HepG2 (cell line): ENCODE results near the gene DUS1L. TPM values are rescaled to one million over a fixed set of nuclear protein-coding genes. Genes with fewer than 3 reads are reported as not detected.

Source experiments
- ATM ChIP-seq: fragments of 450-650 bp; IDR thresholded peaks from 2 replicates; pipeline ENCODE4 v1.7.1; 2017; ENCODE audit warnings: mild to moderate bottlenecking, borderline replicate concordance
- EEA1 ChIP-seq: sonication (generic); formaldehyde crosslinking; IDR thresholded peaks from 2 replicates; pipeline ENCODE4 v1.5.1; 2020; ENCODE audit warnings: mild to moderate bottlenecking, missing genetic modification reagents, borderline replicate concordance
- GLMP ChIP-seq: sonication (generic); formaldehyde crosslinking; IDR thresholded peaks from 2 replicates; pipeline ENCODE4 v1.9.0; 2021; ENCODE audit warnings: missing genetic modification reagents, mild to moderate bottlenecking, borderline replicate concordance
- MEF2D ChIP-seq: sonication (generic); formaldehyde crosslinking; IDR thresholded peaks from 2 replicates; pipeline ENCODE4 v1.5.1; 2020; ENCODE audit warnings: mild to moderate bottlenecking, missing genetic modification reagents
- MIER3 ChIP-seq: IDR thresholded peaks from 2 replicates; pipeline ENCODE4 v1.6.1; 2016; ENCODE audit warnings: missing compliant biosample characterization, borderline replicate concordance
- NCOA2 ChIP-seq: sonication (generic); formaldehyde crosslinking; IDR thresholded peaks from 2 replicates; pipeline ENCODE4 v1.8.0; 2022; ENCODE audit warnings: inconsistent platforms
- ONECUT2 ChIP-seq: sonication (generic); formaldehyde crosslinking; IDR thresholded peaks from 2 replicates; pipeline ENCODE4 v1.4.0; 2020; ENCODE audit warnings: missing genetic modification reagents
- SIX4 ChIP-seq: sonication (generic); formaldehyde crosslinking; IDR thresholded peaks from 2 replicates; pipeline ENCODE4 v1.4.0; 2020; ENCODE audit warnings: missing genetic modification reagents
- TAF15 ChIP-seq: fragments of 200-400 bp; formaldehyde crosslinking; IDR thresholded peaks from one replicate; pipeline ENCODE4 v1.6.1; 2018; ENCODE audit warnings: mild to moderate bottlenecking, low read depth, low read length; ENCODE audit not compliant: poor library complexity, severe bottlenecking
- TFE3 ChIP-seq: IDR thresholded peaks from 2 replicates; pipeline ENCODE4 v1.6.1; 2016
- ZBTB21 ChIP-seq: sonication (generic); formaldehyde crosslinking; IDR thresholded peaks from 2 replicates; pipeline ENCODE4 v1.4.0; 2020; ENCODE audit warnings: missing genetic modification reagents
- ZEB1 ChIP-seq: IDR thresholded peaks from 2 replicates; pipeline ENCODE4 v1.6.1; 2012; ENCODE audit warnings: mild to moderate bottlenecking, low read depth, inconsistent platforms; ENCODE audit not compliant: insufficient replicate concordance
- ZNF143 ChIP-seq: sonication (generic); formaldehyde crosslinking; IDR thresholded peaks from 2 replicates; pipeline ENCODE4 v1.4.0; 2020; ENCODE audit warnings: missing genetic modification reagents
- ZNF263 ChIP-seq: sonication (generic); formaldehyde crosslinking; IDR thresholded peaks from 2 replicates; pipeline ENCODE4 v1.4.0; 2020; ENCODE audit warnings: missing genetic modification reagents
- ZNF343 ChIP-seq: sonication (generic); formaldehyde crosslinking; IDR thresholded peaks from 2 replicates; pipeline ENCODE4 v1.4.0; 2020; ENCODE audit warnings: mild to moderate bottlenecking, missing genetic modification reagents
- ZNF382 ChIP-seq: sonication (generic); formaldehyde crosslinking; IDR thresholded peaks from 2 replicates; pipeline ENCODE4 v1.5.0; 2020; ENCODE audit warnings: missing genetic modification reagents, mild to moderate bottlenecking, borderline replicate concordance
- ZNF644 ChIP-seq: IDR thresholded peaks from 2 replicates; pipeline ENCODE4 v1.6.1; 2016; ENCODE audit warnings: low read depth
- ZNF709 ChIP-seq: sonication (generic); formaldehyde crosslinking; IDR thresholded peaks from 2 replicates; pipeline ENCODE4 v1.5.0; 2020; ENCODE audit warnings: mild to moderate bottlenecking, missing genetic modification reagents
- polyA plus RNA-seq, 8 experiments: library from polyadenylated mRNA; depleted of rRNA in 3 of 8; stranded (reverse) in 7 of 8; unstranded in 1 of 8; fragments of >200 nt; fragmentation: Illumina TruSeq in 4 of 8; extraction: Trizol in 4 of 8; gene quantifications; 2 replicates each; pipeline versions ENCODE4 v1.2.1 to v1.2.3, GENCODE V29; 2011 to 2016; ENCODE audit warnings: low read depth in 4 of 8, missing spikeins in 1 of 8, mixed read lengths in 1 of 8; ENCODE audit not compliant: insufficient read depth in 1 of 8
- total RNA-seq, 5 experiments: library from RNA; depleted of rRNA; stranded (reverse); fragments of >200 nt; fragmentation: Illumina TruSeq; extraction: Trizol; gene quantifications; 2 replicates each; pipeline ENCODE4 v1.2.3, GENCODE V29; 2016; ENCODE audit warnings: low read depth in 1 of 5
- TF ChIP-seq, protein P1 (sequence below): sonication (generic); formaldehyde crosslinking; IDR thresholded peaks from 2 replicates; pipeline ENCODE4 v1.4.0; 2020; ENCODE audit warnings: missing genetic modification reagents, mild to moderate bottlenecking, borderline replicate concordance
- TF ChIP-seq, protein P2 (sequence below): sonication (generic); formaldehyde crosslinking; IDR thresholded peaks from 2 replicates; pipeline ENCODE4 v1.4.0; 2020; ENCODE audit warnings: missing genetic modification reagents, borderline replicate concordance
- TF ChIP-seq, protein P3 (sequence below): sonication (generic); formaldehyde crosslinking; IDR thresholded peaks from 2 replicates; pipeline ENCODE4 v1.8.1; 2023; ENCODE audit warnings: mild to moderate bottlenecking, missing genetic modification reagents
- TF ChIP-seq, protein P4 (sequence below): IDR thresholded peaks from 2 replicates; pipeline ENCODE4 v1.6.1; 2016; ENCODE audit warnings: low read depth

Gene DUS1L
- total and polyA plus RNA-seq, 2 of the 13 experiments (the other 11 are each of a cell fraction or from before 2014, with no cell fraction given): 81.0 to 109 TPM

DNA sequence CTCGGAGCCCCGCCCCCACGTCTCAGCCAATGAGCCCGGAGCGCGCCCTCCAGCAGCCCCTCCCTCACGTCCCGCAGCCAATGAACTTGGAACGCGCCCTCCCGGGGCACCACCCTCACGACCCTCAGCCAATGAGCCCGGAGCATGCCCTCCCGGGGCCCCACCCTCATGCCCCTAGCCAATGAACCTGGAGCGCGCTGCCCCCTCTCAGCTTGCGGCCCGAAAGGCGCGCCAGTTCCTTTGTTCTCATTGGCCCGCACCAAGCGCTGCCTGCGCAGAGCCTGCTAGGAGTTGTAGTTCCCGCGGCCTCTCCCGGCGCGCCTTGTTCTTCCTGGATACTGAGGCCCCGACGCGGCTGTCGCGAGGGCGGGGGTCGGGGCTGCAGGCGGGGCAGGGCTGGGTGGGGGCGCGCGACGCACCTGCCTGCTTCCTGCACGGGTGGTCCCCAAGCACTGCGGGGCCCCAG, 42.6 kb downstream of the DUS1L start, which contains the start of gene LRRC45 (continued):
- TF ChIP-seq, protein P1, sequence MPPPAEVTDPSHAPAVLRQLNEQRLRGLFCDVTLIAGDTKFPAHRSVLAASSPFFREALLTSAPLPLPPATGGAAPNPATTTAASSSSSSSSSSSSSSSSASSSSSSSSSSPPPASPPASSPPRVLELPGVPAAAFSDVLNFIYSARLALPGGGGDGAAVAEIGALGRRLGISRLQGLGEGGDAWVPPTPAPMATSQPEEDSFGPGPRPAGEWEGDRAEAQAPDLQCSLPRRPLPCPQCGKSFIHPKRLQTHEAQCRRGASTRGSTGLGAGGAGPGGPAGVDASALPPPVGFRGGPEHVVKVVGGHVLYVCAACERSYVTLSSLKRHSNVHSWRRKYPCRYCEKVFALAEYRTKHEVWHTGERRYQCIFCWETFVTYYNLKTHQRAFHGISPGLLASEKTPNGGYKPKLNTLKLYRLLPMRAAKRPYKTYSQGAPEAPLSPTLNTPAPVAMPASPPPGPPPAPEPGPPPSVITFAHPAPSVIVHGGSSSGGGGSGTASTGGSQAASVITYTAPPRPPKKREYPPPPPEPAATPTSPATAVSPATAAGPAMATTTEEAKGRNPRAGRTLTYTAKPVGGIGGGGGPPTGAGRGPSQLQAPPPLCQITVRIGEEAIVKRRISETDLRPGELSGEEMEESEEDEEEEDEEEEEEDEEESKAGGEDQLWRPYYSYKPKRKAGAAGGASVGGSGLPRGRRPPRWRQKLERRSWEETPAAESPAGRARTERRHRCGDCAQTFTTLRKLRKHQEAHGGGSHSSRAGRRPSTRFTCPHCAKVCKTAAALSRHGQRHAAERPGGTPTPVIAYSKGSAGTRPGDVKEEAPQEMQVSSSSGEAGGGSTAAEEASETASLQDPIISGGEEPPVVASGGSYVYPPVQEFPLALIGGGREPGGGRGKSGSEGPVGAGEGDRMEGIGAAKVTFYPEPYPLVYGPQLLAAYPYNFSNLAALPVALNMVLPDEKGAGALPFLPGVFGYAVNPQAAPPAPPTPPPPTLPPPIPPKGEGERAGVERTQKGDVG (CRISPR knock-in tag): no peak
- TF ChIP-seq GLMP (no peak), TAF15 (no peak), ZNF382 (CRISPR knock-in tag) (no peak), NCOA2 (CRISPR knock-in tag) (no peak), ZNF709 (CRISPR knock-in tag) (no peak), ZNF143 (CRISPR knock-in tag) (peak; percentile 92), EEA1 (CRISPR knock-in tag) (no peak), ZNF263 (CRISPR knock-in tag) (no peak), SIX4 (CRISPR knock-in tag) (no peak), MIER3 (CRISPR knock-in tag) (no peak), TFE3 (no peak), ATM (no peak), ZNF343 (CRISPR knock-in tag) (peak; percentile 16; the same call in 1 of the 2 replicates), ZBTB21 (CRISPR knock-in tag) (no peak), MEF2D (CRISPR knock-in tag) (0 out of 2 replicates have a peak, but pooled peaks have one; percentile 21), ZNF644 (CRISPR knock-in tag) (no peak), ZEB1 (no peak), ONECUT2 (CRISPR knock-in tag) (no peak)
- TF ChIP-seq, protein P2, sequence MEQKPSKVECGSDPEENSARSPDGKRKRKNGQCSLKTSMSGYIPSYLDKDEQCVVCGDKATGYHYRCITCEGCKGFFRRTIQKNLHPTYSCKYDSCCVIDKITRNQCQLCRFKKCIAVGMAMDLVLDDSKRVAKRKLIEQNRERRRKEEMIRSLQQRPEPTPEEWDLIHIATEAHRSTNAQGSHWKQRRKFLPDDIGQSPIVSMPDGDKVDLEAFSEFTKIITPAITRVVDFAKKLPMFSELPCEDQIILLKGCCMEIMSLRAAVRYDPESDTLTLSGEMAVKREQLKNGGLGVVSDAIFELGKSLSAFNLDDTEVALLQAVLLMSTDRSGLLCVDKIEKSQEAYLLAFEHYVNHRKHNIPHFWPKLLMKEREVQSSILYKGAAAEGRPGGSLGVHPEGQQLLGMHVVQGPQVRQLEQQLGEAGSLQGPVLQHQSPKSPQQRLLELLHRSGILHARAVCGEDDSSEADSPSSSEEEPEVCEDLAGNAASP (CRISPR knock-in tag): 0 out of 2 replicates have a peak, but pooled peaks have one; percentile 4
- TF ChIP-seq, protein P3, sequence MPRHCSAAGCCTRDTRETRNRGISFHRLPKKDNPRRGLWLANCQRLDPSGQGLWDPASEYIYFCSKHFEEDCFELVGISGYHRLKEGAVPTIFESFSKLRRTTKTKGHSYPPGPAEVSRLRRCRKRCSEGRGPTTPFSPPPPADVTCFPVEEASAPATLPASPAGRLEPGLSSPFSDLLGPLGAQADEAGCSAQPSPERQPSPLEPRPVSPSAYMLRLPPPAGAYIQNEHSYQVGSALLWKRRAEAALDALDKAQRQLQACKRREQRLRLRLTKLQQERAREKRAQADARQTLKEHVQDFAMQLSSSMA (CRISPR knock-in tag): peak; percentile 28; the same call in 1 of the 2 replicates
- TF ChIP-seq, protein P4, sequence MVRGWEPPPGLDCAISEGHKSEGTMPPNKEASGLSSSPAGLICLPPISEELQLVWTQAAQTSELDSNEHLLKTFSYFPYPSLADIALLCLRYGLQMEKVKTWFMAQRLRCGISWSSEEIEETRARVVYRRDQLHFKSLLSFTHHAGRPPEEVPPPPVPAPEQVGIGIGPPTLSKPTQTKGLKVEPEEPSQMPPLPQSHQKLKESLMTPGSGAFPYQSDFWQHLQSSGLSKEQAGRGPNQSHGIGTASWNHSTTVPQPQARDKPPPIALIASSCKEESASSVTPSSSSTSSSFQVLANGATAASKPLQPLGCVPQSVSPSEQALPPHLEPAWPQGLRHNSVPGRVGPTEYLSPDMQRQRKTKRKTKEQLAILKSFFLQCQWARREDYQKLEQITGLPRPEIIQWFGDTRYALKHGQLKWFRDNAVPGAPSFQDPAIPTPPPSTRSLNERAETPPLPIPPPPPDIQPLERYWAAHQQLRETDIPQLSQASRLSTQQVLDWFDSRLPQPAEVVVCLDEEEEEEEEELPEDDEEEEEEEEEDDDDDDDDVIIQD (CRISPR knock-in tag): no peak
